RWPE2 (cell line): ENCODE measurements around the gene USP34.

Source experiments
- ATAC-seq: fragments of 200-7000 bp; cut with Tn5 transposase; 3 replicates; pipeline ENCODE4 v1.9.1; 2021; ENCODE audit warnings: low read depth
- DNase-seq: peaks from one replicate; pipeline ENCODE4 v3.0.0-alpha.2; 2020; ENCODE audit warnings: low spot score
- H3K27ac ChIP-seq: fragments of 450-650 bp; 2 replicates; pipeline ENCODE4 v1.5.1; 2017; ENCODE audit warnings: mild to moderate bottlenecking; ENCODE audit not compliant: poor library complexity, severe bottlenecking
- H3K27me3 ChIP-seq: fragments of 250-450 bp; sonication (Bioruptor Pico); 2 replicates; pipeline ENCODE4 v1.5.1; 2021; ENCODE audit warnings: mild to moderate bottlenecking, moderate library complexity; ENCODE audit not compliant: insufficient read depth, poor library complexity, severe bottlenecking
- H3K36me3 ChIP-seq: fragments of 250-450 bp; sonication (Bioruptor Pico); 2 replicates; pipeline ENCODE4 v1.5.1; 2020; ENCODE audit warnings: low read depth, mild to moderate bottlenecking, moderate library complexity
- H3K4me1 ChIP-seq: fragments of 250-450 bp; sonication (Bioruptor Pico); 2 replicates; pipeline ENCODE4 v1.5.1; 2021; ENCODE audit warnings: mild to moderate bottlenecking, moderate library complexity; ENCODE audit not compliant: insufficient read depth, poor library complexity, severe bottlenecking
- H3K4me3 ChIP-seq: fragments of 250-450 bp; sonication (Bioruptor Pico); 2 replicates; pipeline ENCODE4 v1.5.1; 2021; ENCODE audit warnings: mild to moderate bottlenecking, moderate library complexity; ENCODE audit not compliant: severe bottlenecking
- H3K9me3 ChIP-seq: fragments of 250-450 bp; sonication (Bioruptor Pico); 2 replicates; pipeline ENCODE4 v1.5.1; 2021; ENCODE audit warnings: mild to moderate bottlenecking, moderate library complexity; ENCODE audit not compliant: severe bottlenecking
- CTCF ChIP-seq: fragments of 450-650 bp; IDR thresholded peaks from one replicate; pipeline ENCODE4 v1.5.1; 2017; ENCODE audit warnings: mild to moderate bottlenecking, moderate library complexity; ENCODE audit not compliant: poor library complexity, severe bottlenecking

USP34 gene

GRCh38 chr2:61433606-61434005 lies 37.3 kb downstream of the USP34 start:
- peak; percentile 25; the same call in 1 of the 3 replicates for ATAC-seq
- H3K27me3 ChIP-seq: no peaks in the 10 kb centered on the region
- H3K4me1 ChIP-seq: no peaks in the 10 kb centered on the region
- H3K9me3 ChIP-seq: no peaks in the 10 kb centered on the region
- no peaks in the 10 kb centered on the region for H3K36me3 ChIP-seq
- no peak overlapping the region for H3K4me3 ChIP-seq
- no peak for DNase-seq
- no peak for TF ChIP-seq CTCF
- H3K27ac ChIP-seq: no peak overlapping the region

GRCh38 chr2:61432990-61433389 lies 37.9 kb downstream of the USP34 start:
- H3K4me1 ChIP-seq: no peaks in the 10 kb centered on the region
- no peaks in the 10 kb centered on the region for H3K9me3 ChIP-seq
- no peak overlapping the region for H3K4me3 ChIP-seq
- ATAC-seq (no peak), DNase-seq (no peak)
- no peak for TF ChIP-seq CTCF
- no peak overlapping the region for H3K27ac ChIP-seq
- no peaks in the 10 kb centered on the region for H3K27me3 ChIP-seq
- no peaks in the 10 kb centered on the region for H3K36me3 ChIP-seq

GRCh38 chr2:61431345-61431744 lies 39.5 kb downstream of the USP34 start:
- Histone ChIP-seq H3K4me1 (no peaks in the 10 kb centered on the region), H3K27me3 (no peaks in the 10 kb centered on the region), H3K4me3 (no peak overlapping the region), H3K9me3 (no peaks in the 10 kb centered on the region), H3K27ac (no peak overlapping the region), H3K36me3 (no peaks in the 10 kb centered on the region)
- TF ChIP-seq CTCF: no peak
- ATAC-seq (no peak), DNase-seq (no peak)

GRCh38 chr2:61426267-61426897 lies 44.5 kb downstream of the USP34 start:
- DNase-seq: no peak

More at GRCh38 chr2:61426267-61426897, 44.5 kb downstream of the USP34 start:
- TF ChIP-seq CTCF: no peak
- Histone ChIP-seq H3K9me3 (no peaks in the 10 kb centered on the region), H3K27me3 (no peaks in the 10 kb centered on the region), H3K4me3 (no peak overlapping the region), H3K27ac (no peak overlapping the region), H3K36me3 (no peaks in the 10 kb centered on the region), H3K4me1 (peaks cover 15% of the 10 kb centered on the region)
- no peak for ATAC-seq
